COLO668 (cell line): ENCODE data around the gene FGF8.

Experiments
- DNase-seq: peaks from one replicate; lab custom pipeline; 2025; ENCODE audit not compliant: unreplicated experiment; lab: John Stamatoyannopoulos, UW

The FGF8 gene

DNA sequence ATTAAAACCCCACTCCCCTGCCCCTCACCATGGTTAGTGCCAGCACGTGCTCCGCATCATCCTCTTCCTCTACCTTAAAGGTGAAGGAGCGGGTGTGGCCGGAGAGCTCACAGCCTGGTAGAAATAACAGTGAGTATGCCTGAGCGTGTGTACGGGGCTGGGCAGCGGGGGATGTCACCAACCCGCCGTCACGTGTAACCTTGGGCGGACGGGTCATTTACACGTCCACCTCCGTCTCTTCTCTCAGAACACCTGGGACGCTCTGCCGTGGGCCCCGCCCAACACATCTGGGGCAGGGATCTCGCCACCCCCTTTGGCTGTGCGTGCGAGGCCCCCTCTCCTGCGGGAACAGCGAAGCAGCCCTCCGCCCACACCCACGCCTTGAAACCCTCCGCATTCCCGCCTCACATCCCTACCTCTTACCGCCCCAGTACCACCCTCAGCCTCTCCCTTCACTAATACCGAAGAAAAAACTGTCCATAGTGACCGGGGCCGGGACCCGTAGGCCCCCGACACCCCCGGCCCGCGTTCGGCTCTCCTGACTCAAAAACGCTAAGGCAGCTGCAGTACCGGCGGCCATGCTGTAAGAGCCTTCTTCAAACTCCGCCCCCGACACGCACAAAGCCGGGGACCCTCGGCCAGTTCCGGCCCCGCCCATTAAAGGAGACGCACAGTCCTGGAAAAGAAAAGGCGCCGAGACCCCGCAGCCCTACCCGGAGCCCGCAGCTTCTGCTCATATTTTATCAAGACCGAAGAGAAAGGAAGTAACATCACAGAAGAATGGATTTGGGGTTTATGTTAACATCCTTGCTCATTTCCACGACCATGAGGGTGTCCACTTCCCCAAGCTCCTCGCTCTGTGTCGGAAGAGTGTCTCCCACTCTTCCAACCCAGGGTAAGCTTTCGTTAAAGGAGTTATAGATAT lies 7.2 kb upstream of the FGF8 start, which contains the start of gene NPM3:
Gene NPM3, minus strand, starts transcription at position 636 of the 925 bp plus-strand sequence. Its CDS starts 56 bp downstream, at position 580.
- DNase-seq, result peak; percentile 70

DNA sequence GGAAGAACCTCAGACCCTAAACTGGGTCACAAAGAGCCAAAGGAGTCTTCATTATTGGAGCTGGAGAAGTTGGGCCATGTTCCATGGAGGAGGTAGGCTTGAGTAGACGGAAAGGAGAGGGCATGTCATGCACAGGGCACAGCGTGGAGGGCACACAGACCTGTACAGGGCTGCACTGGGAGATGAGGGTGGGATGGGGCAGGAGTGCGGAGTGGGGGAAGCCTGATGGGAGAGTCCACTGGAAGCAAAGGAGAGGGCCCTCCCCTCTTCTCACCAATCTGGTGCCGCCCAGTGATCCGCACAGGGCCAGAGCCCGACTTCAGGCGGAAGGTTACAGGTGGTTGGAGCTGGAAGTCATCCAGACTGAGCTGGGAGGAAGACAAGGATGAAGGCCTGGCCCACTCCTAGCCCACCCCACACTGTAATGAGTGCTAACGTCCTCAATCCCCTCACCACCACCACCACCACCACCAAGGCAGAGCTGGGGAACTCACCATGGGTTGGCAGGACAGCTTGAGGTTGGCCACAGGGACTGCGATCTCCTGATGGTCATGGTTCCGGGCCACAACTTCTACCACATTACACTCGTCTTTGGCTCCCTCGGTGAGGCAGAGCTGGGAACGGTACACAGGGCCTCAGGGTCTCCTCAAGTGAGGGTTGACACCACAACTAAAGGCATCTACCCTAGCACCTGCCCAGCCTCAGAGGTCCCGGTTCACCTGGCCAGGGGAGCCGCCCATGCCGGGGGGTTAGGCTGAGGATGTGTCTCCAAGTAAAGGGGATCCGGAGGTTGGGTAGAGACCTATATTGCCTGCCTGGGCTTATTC lies 6.3 kb upstream of the FGF8 start:
- DNase-seq, result no peak

DNA sequence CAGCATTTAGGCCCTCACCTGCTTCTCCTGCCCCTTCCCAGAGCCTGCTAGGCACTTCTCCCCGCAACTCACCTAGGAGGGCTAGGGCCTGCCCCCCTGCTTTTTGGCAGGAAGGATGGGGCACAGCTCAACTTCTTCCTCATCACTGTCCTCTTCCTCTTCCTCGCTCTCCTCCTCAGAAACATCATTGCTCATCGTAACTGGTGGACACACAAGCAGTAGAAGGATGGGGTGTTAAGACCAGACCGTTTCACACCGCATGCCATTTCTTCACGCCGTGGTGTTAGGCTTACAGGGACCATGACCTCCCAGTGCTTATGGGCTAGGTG lies 5.7 kb upstream of the FGF8 start:
- no peak for DNase-seq

DNA sequence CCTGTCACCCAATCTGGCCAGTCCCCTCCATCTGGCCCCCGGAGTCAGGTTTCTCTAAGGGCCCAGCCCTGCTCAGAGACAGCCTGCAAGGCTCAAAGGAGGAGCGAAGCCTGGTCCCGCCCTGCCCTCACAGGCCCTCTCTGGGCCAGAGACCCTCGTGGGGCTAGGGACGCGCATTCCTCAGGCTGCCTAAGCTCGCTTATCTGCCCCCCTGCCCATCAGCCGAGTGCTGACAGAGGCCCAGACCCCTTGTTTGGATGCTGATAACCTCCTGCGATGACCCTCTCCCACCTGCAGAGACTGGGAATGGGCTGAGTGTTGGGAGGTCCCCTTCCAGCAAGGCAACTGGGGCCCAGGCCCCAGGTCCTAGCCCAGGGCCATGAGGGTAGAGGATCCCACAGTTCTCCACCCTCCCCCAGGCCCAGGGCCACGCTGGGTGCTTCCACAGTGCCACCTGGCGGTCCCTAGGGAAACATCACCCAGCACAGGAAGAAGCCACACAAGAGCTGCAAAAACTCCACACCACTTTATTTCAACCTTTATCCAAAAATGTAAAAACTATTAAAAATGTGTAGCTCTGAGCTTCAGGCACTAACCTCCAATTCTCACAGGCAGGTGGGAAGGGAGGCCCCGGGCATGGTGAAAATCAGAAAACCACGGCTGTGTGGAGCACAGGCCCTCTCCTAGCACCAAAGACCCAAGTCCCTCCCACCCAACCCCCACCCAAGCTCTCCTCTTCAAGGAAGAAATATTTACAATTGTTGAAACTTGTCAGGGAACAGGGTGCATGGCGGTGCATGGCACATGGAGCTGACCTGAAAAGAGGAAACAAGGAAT lies 5.1 kb upstream of the FGF8 start:
- DNase-seq, result peak; percentile 58

DNA sequence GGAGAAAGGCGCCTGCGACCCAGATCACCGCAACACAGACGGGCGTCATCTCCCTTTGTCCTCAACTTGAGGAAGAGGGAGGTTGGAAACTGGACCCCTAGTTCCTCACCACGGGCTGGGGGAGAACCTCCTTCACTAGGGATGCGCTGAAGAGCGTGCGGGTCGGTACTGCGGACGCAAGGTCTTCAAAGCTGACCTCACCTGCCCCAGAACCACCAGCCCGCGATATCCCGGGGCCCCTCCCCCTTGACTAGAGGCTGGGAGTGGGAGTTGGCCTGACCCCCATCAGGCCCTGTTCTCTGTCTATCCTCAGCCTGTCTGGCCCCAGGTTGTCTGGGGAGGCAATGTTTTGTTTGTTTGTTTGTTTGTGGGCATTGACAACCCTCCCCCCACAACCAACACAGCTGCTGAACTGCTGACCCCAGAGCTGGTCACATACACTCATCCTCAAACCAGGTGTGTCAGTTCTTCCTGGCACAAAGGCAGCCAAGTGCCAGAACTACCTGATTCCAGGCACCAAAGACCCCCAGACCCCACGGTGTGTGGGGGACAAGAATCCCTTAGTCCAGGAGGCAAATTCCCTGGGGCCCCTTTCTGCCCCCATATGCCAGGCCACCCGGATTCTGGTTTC lies 4.4 kb upstream of the FGF8 start:
- no peak for DNase-seq

DNA sequence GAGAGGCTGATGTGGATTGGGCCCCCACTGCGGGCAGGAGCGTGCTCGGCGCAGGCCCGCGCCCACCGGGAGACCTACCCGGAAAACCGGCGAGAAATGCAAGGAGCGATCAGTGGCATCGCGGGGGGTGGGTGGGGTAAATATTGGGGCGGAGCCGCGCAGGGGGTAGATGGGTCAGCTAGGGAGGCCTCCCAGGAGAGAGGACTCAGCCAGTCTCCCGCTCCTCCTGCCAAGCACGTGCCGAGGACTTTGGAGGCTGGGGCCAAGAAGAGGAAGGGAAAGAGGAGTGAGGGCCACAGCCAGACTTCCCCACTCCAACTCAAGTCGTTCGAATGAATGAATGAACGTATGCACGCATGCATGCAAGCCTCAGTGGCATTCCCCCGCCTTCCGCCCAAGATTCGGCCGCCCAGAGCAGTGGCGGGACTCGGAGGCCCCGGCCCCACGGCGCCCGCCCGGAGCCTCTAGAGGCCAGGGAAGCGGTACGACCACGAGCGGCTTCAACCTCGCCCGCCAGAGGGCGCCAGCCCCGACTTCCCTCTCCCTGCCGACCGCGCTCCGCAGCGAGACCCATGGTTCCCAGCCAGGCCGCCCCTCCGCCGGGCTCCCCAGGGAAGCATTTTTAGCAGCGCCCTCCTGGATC lies 3.8 kb upstream of the FGF8 start:
- DNase-seq, result peak; percentile 76

DNA sequence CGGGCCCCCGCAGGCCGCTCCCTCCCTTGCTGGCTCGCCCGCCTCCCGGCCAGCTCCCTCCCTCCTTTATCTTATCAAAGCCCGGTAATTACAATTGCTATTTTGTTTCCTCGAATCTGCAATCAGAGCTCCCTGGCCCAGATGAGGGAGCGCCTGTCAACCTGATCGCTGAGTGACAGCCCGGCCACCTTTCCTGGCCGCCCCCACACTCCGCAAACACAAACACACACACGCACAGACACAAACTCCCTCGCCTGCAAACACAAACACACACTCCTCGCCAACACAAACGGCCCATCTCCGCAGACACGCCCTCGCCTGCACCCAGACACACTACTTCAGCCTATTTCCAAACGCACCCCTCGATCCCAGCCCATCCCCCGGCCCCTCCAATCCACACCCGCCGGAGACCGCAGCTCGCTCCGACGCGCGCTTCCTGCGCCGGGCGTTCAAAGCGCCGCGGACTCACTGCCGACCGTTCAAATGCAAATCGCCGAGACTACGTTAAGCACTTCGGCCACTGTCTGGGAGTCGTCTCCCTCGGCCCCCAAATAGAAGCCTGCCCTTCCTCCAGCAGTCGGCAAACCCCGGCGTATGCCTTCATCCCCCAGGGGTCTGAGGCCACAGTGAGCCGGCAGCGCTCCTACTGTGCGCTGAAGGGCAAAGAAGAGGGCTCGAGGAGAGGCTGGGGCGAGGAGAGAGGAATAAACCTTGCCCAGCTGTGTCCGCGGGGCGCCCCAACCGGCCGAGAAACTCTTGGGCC lies 3.0 kb upstream of the FGF8 start:
- DNase-seq, result peak; percentile 48

DNA sequence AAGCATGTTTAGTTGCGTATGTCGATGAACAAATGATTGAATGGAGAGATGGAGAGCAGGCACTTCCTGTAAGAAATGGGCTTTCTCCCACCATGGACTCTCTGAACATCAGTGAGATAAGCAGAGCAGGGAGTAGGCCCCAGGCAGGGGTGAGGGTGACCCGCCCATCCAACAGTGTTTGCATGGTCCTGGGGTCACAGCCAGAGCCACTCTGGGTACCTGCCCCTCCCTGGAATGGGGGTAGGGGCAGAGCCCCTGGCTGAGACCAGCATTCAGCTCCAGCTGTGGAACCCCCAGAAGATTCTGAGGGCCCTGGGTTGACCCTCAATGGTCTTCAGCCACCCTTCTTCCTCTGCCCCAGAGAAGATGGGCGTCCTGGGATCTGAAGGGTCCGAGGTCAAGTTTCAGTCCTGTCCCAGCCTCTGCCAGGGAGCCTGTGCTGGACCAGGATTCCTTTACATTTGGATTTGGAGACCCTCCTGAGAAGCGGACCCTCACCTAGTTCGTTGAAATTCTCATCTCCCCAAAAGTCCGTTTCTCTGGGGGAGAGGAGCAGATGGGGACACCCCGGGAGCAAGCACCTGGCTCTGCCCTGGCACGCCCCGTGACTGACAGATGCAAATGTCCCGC lies 2.4 kb upstream of the FGF8 start:
- DNase-seq, result no peak

DNA sequence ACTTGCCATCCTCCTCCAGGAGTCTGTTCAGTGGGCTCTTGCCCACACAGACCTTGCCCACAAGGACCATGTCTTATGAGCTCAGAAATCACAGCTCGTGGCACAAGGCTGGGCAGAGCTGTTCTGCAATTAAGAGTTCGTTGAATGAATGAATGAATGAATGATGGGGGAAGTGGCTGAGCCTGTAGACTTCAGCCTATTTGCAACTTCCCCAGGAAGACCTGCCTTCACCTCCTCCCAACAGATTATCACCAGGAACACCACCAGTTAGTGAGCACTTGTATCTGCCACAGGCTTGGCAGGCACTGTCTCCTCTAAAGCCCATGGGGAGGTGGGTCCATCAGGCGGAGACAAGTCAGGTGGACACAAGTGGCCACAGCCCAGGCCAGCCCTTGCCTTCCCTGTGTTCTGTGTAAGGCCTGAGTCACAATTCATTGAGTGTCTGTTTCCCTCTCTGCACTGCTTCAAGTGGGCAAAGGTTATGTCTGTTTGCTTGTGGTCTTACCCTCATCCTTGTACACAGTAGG lies 1.8 kb upstream of the FGF8 start:
- DNase-seq, result no peak

DNA sequence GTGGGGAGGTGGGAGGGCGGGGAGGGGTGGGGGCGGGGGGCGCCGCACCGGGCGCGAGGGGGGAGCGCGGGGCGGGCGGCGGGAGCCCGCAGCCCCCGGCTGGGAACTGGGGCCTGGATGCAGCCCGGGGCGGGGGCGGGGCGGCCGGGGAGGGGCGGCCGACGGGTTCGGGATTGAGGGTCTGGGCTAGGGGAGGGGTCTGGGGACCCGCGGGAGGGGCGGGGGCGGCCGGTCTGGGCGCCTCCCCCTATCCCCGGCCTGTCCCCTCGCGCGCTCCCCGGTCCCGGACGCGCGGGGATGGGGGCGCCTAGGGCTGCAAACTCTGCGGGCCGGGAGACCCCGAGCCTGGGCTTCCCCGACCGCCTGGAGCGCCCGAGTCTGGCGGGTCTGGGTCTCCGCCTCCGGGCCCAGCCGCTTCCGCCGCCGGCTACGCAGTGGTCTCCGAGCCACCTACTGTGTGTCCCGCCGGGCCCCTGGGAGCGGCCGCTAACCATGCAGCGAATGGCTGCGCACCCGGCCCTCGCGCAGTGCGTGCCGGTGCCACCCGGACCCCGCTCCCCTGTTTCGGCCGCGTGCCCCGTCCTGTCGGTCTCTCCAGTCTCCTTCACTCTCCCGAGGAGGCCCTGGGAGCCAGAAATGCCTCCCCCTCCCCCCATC lies 375 bp upstream of the FGF8 start:
- DNase-seq, result no peak

DNA sequence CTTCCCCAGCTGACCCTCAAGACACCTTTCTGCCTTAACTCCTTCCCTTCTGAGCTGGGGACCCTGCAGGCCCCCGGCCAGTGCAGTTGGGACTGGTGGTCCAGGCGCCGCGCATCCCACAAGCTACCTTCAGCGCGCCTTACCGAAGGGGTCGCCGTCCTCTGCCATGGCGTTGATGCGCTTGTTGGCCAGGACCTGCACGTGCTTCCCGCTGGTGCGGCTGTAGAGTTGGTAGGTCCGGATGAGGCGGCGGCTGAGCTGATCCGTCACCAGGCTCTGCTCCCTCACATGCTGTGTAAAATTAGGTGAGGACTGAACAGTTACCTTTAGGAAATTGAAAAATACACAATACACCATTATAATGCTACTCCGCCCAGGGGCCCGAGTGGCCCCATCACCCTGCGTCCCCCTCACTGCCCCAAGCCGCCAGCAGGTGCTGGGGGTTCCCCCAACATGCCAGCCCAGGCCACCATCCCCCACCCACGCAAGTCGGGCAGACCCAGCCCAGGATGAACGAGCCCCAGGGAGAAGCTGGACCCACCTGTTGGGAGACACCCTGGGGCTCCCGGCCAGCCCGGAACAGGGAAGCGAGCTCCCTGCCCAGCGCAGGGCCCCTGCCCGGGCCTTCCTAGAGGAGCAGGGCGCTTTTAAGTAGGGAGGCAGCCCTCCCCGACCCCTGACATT lies 1.2 kb downstream of the FGF8 start:
- no peak for DNase-seq

DNA sequence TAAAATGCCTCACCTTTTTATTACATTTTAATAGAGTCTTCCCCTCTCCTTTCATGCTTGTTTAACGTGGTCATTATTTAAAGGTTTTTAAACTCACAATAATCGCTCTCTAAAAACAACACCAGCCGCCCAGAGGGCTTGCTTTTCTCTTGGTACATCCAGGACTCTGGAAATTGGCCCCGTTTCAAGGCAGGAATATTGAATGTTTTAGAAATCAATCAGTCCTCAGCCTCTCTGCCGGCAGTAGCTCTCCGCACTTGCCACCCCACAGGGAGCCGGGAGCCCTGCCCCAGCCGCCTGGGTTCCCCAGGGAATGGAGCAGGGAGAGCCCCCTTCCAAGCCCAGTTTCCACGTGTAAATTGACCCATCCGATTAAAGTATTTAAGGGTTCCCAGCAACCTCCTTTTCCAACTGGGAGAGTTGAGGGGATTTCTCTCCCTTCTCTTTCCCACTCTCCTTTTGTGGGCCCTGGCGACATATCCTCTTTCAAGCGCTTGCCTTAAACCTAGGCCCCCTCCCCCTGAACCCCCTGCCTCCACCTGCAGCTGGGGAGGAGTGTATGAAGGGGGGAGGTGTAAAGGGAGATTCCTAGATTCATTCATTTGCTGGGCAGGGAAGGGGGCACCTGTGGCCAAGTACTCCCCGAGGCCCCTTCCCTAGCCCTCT lies 1.9 kb downstream of the FGF8 start:
- no peak for DNase-seq

DNA sequence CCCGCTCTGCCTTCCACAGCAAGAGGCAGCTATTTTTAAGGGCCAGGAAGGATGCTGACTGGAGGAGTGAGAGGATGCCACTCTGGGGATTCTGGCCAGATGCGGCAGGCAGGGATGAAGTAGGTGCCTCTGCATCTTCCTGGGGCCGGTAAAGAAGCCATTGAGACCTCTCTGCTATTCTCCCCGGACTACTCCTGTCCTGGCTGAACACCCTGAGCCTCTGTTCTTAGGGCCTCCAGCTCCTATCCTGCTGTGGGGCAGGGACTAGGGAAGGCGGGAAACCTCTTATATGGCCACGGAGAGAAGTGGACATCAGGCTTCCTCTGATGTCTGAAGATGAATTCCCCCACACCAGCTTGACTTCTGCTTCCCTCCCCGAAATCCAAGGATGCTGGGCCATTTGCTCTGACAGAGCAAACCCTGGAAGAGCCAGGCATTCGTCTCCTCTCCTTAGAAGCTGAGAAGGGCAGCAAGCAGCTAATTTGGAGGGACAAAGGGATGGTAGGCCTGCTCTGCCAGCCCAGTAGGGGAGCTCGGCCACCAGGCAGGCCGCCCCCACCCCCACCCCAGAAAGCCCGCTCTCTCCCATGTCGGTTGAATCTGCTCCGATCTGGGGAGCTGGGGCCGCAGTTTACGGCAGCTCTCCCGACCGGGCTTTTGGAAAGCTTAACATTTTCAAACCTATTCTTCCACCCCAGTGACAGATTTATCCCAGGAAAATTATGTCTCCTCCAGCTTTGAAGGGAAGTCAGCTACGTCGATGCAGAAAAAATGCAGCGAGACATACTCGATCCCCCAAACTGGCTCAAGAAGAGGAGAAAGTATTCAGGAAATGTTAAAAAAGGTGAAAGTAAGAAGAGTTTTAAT lies 2.8 kb downstream of the FGF8 start:
- DNase-seq, result no peak

DNA sequence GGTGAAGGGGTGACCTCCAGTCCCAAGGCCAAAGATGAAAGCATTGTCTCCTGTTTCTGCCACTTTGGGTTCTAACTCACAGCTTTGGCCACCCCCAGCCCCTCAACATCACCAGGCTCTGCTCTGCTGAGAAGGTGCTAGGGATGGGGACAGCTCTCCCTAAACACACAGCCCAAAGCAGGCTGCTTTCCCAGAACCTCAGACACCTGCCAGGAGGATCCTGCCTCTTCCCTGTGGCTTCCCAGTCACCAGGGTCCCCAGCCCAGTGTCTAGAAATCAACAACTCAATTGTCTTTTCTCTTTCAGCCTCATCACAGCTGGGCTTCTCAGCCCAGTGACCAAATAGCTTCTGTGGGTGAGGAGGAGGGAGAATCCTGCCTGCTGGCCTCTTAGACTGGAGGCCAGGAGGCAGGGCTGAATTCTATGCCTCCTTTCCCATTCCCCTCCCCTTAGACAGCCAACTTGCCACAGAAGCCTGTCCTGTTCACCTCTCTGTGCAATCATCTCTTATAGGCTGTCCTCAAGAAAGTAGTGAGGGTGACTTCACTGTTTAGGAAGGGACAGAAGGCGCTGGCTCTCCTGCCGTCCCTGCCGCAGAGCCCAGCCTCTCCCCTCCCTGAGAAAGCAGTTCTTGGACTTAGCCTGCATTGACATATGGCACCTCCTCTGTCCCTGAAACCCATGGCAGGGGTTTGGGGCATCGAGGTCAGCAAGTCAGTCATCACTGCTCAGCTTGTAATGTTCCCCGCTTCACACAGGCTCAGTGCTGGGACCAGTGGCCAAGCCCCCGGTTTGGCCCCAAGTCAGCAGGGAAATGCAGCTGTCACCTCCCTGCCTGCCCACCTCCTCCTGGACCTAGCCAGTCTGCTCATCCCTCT lies 3.7 kb downstream of the FGF8 start:
- DNase-seq, result no peak

DNA sequence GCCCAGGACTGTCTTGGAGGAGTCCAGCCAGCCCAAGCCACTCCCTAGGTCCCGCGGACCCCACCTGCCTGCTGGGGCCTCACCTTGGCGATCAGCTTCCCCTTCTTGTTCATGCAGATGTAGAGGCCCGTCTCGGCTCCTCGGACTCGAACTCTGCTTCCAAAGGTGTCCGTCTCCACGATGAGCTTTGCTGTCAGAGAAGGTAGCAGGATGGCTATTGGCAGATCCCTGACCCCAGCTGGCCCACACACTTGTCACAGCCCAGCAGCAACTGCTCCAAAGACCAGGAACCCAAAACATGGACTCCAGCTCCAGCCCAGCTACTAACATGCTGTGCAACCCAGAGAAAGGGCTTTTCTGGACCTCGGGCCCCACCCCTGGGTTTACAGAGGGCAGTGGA lies 4.5 kb downstream of the FGF8 start:
- DNase-seq, result no peak
